ENCODE measurements around the gene CIT. TPM values are rescaled to one million over a fixed set of nuclear protein-coding genes. Genes with fewer than 3 reads are reported as not detected.
A peak's percentile ranks its signal among the peaks of the same experiment; 100 is the strongest.
"Not testable (repeated sequence)": the region's sequence is repeated elsewhere in the genome, so short reads cannot be mapped to it uniquely, and the experiment has no call there.

CIT gene
- total RNA-seq, 1 experiment from 2014 or later: 33.4 TPM

DNA sequence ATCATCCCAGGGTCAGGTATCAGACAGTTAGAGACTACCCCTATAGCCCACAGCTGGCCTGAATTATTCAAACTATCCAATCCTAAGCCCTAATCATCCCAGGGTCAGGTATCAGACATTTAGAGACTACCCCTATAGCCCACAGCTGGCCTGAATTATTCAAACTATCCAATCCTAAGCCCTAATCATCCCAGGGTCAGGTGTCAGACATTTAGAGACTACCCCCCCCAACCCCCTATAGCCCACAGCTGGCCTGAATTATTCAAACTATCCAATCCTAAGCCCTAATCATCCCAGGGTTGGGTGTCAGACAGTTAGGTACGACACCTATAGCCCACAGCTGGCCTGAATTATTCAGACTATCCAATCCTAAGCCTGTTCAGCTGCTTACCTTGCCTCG lies 220.1 kb downstream of the CIT start:
- not testable (repeated sequence) for DNase-seq (ENCODE audit: low read depth)

DNA sequence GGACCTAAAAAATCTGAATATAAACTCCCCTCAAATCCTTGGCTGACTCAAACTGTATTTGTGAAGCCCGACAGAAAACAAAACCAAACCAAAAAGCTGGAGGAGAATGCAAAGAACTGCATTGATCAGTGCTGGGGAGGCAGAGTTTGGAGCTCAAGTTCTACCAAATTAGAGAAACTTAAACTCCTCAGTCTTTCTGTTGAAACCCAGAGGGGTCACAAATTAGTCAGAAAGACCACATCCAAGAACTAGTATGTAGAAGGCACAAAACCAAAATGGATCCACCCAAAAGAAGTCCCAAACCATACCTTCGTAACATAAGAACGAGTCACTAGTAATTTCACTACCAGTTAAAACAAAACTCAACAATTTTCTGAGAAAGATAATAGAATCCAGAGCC lies 224.5 kb downstream of the CIT start:
- no peak for DNase-seq (ENCODE audit: low read depth)

DNA sequence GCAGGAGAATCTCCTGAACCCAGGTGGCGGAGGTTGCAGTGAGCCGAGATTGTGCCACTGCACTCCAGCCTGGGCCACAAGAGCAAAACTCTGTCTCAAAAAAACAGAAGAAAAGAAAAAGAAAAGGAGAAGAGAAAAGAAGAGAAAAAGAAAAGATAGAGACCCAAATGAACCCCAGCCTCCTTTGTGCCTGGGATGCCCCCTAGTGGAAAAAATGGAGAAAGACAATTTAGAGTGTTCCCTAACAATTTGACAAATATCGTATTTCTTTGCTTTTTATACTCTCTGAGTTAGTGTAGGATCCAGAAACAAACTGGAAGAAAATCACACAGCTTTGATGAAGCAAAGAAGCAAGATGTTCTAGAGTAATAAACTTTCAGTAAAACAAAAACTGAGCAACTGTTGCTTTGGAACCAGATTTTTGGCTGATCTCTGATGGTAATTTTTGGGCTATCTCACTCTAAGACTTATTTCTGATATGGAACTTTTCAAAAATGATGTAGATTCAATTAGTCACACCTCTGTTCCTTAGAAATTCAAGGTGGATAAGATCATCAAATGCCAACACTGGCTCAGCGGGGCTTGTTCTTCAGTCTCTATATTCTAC lies 227.8 kb downstream of the CIT start:
- DNase-seq (ENCODE audit: low read depth): peak; percentile 12

DNA sequence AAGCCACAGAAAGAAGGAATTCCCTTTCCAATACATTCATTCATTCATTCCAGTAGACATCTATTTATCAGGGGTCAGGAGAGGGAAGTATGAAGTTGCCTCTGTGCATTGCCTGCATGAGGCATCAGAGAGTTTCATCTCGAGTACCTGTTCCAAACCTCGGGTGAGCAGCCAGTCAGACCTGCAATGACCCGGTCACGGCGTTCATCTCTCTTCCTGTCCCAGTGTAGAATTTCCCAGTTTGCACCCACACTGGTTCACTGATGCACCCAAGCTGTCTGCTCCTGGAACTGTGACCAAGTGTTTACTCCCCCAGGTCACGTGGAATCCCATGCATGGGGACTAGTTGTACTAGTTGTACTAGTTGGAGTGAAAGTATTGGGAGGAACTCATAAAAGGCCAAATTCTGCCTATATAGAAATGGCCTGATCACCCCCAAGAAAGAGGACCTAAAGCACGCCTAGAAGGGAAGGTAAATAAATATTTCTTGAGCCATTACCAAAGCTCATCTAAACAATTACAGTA lies 231.5 kb downstream of the CIT start:
- DNase-seq (ENCODE audit: low read depth): no peak

GRCh38 chr12:119644930-119645329 lies 232.2 kb downstream of the CIT start:
- DNase-seq (ENCODE audit: low read depth): no peak

DNA sequence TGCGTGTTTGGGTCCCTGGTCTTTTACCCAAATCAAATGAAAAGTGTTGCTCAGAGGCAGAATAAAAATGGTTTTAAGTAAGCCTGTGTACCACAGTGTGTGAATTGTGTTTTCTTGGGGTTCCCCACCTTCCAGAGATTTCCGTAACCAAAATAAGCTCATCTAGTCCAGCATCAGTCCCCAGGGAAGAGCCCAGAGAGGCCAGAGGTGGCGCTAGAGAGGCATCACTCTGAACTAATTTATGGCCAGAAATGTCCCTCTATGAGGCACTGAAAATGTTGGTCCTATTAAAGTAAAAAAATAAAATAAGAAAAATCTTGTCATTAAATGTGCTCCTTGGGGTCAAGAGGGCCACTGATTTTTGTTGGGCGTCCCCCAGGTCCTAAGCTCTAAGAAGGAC lies 234.1 kb downstream of the CIT start:
- no peak for DNase-seq (ENCODE audit: low read depth)

Other genes with a start within 250 kb of the CIT start
- gene PRKAB1, start 209.2 kb downstream of the CIT start, total RNA-seq (2014; rRNA removed; shearing (Covaris generic)): 16.2 and 20.1 TPM in 2 replicates
- 0.44 and 0.89 TPM in 2 replicates for gene BICDL1, start 111.9 kb upstream of the CIT start, total RNA-seq (2014; rRNA removed; shearing (Covaris generic))
- 19.9 and 28.6 TPM in 2 replicates for gene RAB35, start 239.4 kb upstream of the CIT start, total RNA-seq (2014; rRNA removed; shearing (Covaris generic))